ENCODE measurements around the gene SMAD7. TPM values are rescaled to one million over a fixed set of nuclear protein-coding genes. Genes with fewer than 3 reads are reported as not detected.
"Not testable (repeated sequence)": the region's sequence is repeated elsewhere in the genome, so short reads cannot be mapped to it uniquely, and the experiment has no call there.

The SMAD7 gene
- polyA plus RNA-seq, 10 donors, result 9.2 to 16.2 (median 10.4) TPM

DNA sequence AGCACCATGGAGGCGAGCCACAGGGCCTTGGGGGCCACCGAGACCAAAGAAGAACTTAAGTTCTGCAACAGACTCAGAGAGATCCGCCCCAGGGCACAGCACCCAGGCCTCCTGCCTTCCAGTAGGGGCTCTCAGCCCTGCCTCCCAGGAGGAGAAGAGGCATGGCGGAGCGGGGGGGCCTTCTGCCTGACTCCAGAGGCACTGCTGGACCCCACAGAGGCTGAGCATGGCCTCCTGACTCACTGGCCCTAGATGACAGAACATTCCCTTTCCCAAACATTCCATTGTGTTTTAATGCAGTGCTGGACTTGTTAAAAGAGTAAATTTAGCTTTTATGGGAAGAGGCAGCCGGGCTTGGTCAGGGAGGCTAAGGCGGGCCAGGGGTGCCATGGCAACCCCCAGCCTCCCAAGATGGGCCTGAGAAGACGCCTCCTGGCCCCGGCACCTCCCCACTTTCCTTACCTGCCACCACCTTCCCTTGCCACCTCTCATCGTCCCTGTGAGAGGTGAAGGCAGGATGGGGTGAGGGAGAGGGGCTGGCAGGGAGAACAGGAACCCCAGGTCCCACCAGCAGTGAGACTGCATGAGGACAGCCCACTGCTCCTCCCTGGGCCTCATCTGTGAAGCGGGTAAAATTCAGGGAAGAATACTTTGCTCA is 65.4 kb downstream of the SMAD7 start:
- DNase-seq, result no peak

DNA sequence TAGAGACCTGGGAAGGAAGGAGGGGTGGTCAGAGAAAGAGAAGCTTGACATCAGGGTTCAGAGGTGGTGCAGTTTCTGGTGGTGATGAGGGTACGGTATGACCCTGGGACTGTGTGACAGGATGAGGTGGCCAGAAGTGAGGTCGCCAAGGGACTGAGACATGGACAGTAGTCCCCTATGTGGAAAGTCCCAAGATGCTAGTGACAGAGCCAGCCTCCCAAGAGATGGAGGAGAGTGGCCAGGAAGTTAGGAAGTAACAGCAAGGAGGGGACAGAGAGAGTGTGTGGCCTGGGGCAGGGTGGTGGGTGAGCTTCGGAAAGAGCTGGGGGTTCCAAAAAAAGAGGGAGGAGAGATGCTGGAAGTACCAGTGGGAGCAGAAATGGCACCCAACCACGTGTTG is 66.0 kb downstream of the SMAD7 start:
- DNase-seq, result no peak

DNA sequence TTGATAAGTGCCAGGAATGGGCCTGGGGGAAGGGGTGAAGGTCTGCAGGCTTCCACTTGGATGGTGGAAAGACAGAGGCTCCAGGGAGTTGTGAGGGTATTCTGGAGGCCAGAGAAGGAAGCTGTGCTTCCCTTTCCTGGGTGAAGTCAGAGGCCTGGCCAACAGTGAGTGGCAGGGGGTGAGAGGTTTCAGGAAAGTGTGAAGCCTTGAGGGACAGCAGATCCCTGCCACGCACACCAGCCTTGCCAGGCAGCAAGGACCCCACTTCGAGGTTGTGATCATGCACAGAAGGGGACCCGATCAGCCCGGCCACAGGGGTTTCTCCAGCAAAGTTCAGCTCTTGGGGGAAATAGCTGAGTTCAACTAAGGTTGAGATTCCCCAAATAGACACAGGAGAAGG is 66.5 kb downstream of the SMAD7 start:
- no peak for DNase-seq

DNA sequence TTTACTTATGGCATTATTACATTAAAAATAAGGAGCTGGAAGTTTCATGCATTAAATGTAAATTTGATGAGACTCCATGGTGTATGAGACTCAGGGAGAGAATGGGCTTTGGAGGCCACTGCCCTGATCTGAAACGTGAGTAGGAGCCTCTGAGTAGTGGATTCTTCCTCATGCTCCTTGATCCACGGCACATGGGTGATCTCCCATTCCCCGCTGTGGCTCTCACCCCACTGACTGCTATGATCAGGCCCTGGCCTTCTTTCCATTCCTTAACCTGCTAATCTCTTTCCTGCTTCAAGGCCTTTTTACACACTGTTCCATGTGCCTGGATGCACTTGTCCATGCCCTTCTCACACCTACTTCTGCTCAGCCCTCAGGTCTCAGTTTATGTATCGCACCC is 68.4 kb downstream of the SMAD7 start:
- DNase-seq, result no peak

GRCh38 chr18:48880931-48881330 is 69.8 kb downstream of the SMAD7 start:
- DNase-seq, result no peak

DNA sequence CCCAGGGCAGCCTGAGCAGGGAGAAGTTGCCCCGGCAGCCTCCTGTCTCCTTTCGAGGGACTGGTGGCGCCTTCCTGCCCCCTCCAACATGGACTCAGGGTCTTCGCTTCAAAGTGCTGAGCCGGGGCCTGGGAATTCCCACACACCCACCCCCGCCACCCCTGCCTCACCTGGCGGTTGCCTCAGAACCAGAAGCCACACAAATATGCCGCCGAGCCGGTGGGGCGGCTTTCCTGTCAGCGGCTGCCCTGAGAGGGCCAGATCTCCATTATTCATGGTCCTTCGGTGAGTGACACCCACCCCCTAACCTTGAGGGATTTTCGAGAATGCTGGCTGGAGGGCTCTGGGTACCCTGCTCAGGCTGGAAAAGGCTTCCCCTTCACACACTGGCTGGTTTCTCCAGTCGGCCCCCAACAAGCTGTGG is 71.7 kb downstream of the SMAD7 start:
- no peak for DNase-seq

DNA sequence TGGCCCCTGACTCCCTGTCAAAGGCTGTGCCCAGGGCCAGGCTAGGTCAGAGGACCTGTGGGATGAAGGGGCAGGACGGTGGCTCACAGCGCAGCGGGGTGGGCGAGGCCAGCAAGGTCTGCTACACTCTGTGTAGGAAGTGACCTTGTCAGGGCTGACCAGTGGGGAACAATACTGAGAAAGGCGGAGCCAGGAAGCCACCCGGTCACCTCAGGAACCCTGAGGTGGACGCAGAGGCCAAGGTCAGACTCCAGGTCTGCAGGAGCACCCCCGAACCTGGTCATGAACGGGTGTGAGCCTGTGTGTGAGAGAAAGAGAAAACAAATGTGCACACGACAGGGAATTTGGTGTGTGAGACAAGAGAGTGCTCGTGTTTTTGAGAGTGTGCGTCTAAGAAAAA is 72.3 kb downstream of the SMAD7 start:
- DNase-seq, result no peak

- DNase-seq, result no peak
Measured at GRCh38 chr18:48877941-48878340, 72.8 kb downstream of the SMAD7 start.

DNA sequence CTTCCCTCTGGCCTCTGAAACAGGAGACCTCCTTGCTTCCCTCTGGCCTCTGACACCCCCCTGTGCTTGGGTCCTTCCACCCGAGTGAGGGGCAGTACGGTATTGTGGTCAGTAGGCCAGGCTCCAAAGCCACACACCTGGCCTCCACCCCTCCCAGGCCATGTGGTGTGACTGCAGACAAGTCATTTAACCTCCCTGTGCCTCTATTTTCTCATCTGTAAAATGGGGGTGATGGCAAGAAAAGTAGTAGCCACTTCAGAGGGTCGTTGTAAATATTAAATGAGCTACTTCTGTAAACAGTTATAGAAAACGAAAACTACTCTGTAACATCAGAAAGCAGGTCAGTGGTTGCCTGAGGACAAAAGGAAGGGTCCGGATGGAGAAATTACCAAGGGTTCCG is 74.2 kb downstream of the SMAD7 start:
- no peak for DNase-seq

GRCh38 chr18:48875942-48876511 is 74.7 kb downstream of the SMAD7 start:
- DNase-seq, result peak in 1 of 3 donors; percentile 44

GRCh38 chr18:48875314-48875941 is 75.3 kb downstream of the SMAD7 start:
- DNase-seq, result no peak

DNA sequence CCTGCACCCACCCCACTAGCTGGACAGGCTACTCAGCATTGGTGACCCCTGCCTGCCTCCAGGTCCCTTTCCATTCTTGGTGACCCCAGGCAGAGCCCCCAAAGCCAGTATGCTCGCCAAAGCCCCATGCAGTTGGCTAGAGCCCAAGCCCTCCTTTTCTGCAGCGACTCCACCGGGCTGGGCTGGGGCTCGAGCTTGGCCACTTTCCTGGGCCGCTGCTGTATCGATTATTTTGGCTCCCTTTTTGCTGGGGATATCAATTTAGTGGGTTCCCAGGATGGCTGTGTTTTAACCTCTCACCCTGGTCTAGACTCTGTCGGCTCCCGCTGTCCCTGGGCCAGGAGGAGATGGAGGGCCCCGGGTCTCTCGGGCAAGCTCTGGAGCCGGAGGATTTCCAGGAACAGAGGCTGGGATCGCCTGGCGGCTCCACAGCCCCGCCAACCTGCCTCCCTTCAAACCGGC is 76.0 kb downstream of the SMAD7 start:
- DNase-seq, result no peak

DNA sequence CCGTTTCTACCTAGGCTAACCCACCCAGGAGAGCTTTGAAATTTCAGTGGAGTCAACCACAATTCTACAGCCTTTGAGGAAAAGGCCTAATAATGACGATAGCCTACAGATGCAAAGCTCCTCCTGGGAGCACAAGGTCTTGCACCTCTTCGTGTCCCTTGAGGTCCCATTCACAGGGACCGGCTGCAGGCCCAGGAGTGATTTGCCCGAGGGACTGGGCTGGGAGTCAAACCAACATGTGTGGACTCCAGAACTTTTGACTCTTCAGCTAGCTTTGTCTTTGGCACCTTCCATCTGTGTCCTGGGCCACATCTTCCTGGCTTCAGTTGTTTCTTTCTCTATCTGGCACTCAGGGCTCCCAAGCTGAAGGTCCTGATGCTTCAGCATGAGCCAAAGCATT is 76.5 kb downstream of the SMAD7 start:
- no peak for DNase-seq

DNA sequence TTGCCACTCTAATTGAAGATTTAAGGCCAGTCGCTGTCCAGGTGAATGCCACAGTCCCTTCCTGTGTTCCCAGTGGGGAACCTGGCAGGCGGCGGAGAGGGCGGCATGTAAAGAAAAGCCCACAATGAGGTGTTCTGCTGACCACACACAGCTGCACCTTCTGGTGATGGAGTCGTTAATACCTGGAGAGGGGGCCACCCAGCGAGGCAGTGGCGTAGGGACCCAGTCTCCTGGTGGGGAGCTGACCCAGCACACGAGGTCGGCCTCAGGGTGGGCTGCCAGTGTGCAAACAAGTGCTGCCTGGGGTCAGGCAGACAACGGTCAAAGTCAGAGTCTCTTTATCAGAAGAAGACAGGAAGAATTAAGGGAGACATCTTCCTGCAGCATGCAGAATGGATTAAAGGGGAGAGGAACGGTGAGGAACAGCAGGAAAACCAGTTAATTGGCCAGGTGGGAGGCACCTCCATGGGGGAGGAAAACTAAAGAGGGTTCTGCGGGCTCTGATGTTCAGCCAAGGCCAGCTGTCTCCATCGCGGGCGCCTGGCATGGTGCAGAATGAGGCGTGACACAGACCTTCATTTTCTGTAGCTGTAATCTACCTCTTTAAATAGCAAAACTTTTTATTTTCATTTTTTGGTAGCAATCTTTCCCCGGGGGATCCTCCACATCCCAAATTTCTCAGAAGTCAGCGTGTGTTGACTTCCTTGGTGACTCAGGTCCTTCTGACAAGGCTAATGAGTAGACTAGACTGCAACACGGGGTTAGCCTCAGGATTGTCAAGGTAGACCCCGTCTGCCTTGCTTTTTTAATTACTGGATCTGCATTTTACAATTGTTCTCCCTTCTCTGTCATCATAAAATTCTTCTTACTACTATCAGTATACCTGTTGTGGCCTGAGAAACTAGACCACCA is 78.3 kb downstream of the SMAD7 start:
- DNase-seq, result no peak

GRCh38 chr18:48871391-48872166 is 79.2 kb downstream of the SMAD7 start:
- DNase-seq, result no peak

DNA sequence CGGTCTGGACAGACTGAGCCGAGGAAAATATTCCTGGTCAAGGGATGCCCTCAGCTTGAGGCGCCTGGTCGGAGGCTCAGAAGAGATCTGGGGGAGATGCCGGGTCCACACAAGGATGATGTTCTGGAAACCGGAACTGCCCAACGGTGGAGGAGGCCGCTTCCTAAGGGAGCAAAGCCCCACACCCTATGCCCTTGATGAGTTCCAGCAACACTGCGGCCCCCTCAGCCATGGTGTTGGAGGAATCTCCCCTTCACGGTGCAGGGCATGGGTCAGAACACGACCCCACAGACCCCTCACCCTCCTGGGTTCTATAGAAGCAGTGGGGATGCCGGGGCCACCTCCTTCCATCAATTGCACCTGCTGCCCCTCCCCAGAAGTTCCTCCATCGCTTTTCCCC is 79.8 kb downstream of the SMAD7 start:
- not testable (repeated sequence) for DNase-seq

Data from muscle of back (tissue), 11 donors.